Measurements from ENCODE around the gene OSBP2.

GRCh38 chr22:30876915-30877553, 182.4 kb downstream of the OSBP2 start:
- TF ChIP-seq CTCF (IDR thresholded peaks at IDR 0.05) = no peak
- no peak for TF ChIP-seq EP300 (IDR thresholded peaks at IDR 0.05)
- TF ChIP-seq POLR2A (IDR thresholded peaks at IDR 0.05) = no peak
